ENCODE measurements around the gene ETV6. TPM values are rescaled to one million over a fixed set of nuclear protein-coding genes. Genes with fewer than 3 reads are reported as not detected.

Gene ETV6
- total and polyA plus RNA-seq, 9 donors = 7.0 to 11.1 (median 9.1) TPM

GRCh38 chr12:11639454-11639853 is 10.0 kb upstream of the ETV6 start:
- no CpG with 5 or more reads among the region's 5 CpGs for WGBS (ENCODE audit: insufficient coverage)
- Histone ChIP-seq H3K4me1 (ENCODE audit: control insufficient read depth, insufficient read depth, low read length) (peaks cover 2% of the 10 kb centered on the region), H3K9me3 (replicated peaks; ENCODE audit: control insufficient read depth, low read depth, low read length) (peaks cover 9% of the 10 kb centered on the region), H3K27ac (ENCODE audit: low read length) (no peak overlapping the region), H3K36me3 (ENCODE audit: control insufficient read depth, insufficient read depth, low read length) (no peaks in the 10 kb centered on the region), H3K27me3 (ENCODE audit: control insufficient read depth, insufficient read depth, low read length) (no peaks in the 10 kb centered on the region), H3K4me3 (ENCODE audit: low read length) (no peak overlapping the region)
- no peak for DNase-seq

- no peak for DNase-seq
- no peak overlapping the region for H3K27ac ChIP-seq (ENCODE audit: low read length)
- H3K4me1 ChIP-seq (ENCODE audit: control insufficient read depth, insufficient read depth, low read length) = peaks cover 2% of the 10 kb centered on the region
- H3K4me3 ChIP-seq (ENCODE audit: low read length) = no peak overlapping the region
- 83% methylated on average over 1 of the region's 2 CpGs for WGBS (ENCODE audit: insufficient coverage)
- no peaks in the 10 kb centered on the region for H3K36me3 ChIP-seq (ENCODE audit: control insufficient read depth, insufficient read depth, low read length)
- peaks cover 3% of the 10 kb centered on the region for H3K9me3 ChIP-seq (replicated peaks; ENCODE audit: control insufficient read depth, low read depth, low read length)
- no peaks in the 10 kb centered on the region for H3K27me3 ChIP-seq (ENCODE audit: control insufficient read depth, insufficient read depth, low read length)
These were observed 8.0 kb upstream of the ETV6 start for GRCh38 chr12:11641522-11641921.

GRCh38 chr12:11642785-11643184 is 6.7 kb upstream of the ETV6 start:
- Histone ChIP-seq H3K36me3 (ENCODE audit: control insufficient read depth, insufficient read depth, low read length) (no peaks in the 10 kb centered on the region), H3K4me1 (ENCODE audit: control insufficient read depth, insufficient read depth, low read length) (peaks cover 2% of the 10 kb centered on the region), H3K27me3 (ENCODE audit: control insufficient read depth, insufficient read depth, low read length) (no peaks in the 10 kb centered on the region), H3K27ac (ENCODE audit: low read length) (no peak overlapping the region), H3K4me3 (ENCODE audit: low read length) (no peak overlapping the region), H3K9me3 (replicated peaks; ENCODE audit: control insufficient read depth, low read depth, low read length) (no peaks in the 10 kb centered on the region)
- WGBS (ENCODE audit: insufficient coverage) = 80% methylated on average over 1 of the region's 1 CpG
- DNase-seq = no peak

GRCh38 chr12:11645391-11645790 is 4.1 kb upstream of the ETV6 start:
- H3K4me3 ChIP-seq (ENCODE audit: low read length) = no peak overlapping the region
- no CpG with 5 or more reads among the region's 1 CpG for WGBS (ENCODE audit: insufficient coverage)
- no peaks in the 10 kb centered on the region for H3K9me3 ChIP-seq (replicated peaks; ENCODE audit: control insufficient read depth, low read depth, low read length)
- no peak for DNase-seq
- no peaks in the 10 kb centered on the region for H3K36me3 ChIP-seq (ENCODE audit: control insufficient read depth, insufficient read depth, low read length)
- peaks cover 4% of the 10 kb centered on the region for H3K4me1 ChIP-seq (ENCODE audit: control insufficient read depth, insufficient read depth, low read length)
- no peak overlapping the region for H3K27ac ChIP-seq (ENCODE audit: low read length)
- no peaks in the 10 kb centered on the region for H3K27me3 ChIP-seq (ENCODE audit: control insufficient read depth, insufficient read depth, low read length)

GRCh38 chr12:11648514-11649412 is 711 bp upstream of the ETV6 start:
- Histone ChIP-seq H3K27me3 (ENCODE audit: control insufficient read depth, insufficient read depth, low read length) (no peaks in the 10 kb centered on the region), H3K27ac (ENCODE audit: low read length) (peak overlapping the region; percentile 100), H3K4me1 (ENCODE audit: control insufficient read depth, insufficient read depth, low read length) (peaks cover 21% of the 10 kb centered on the region), H3K36me3 (ENCODE audit: control insufficient read depth, insufficient read depth, low read length) (no peaks in the 10 kb centered on the region), H3K4me3 (ENCODE audit: low read length) (peak overlapping the region; percentile 77), H3K9me3 (replicated peaks; ENCODE audit: control insufficient read depth, low read depth, low read length) (no peaks in the 10 kb centered on the region)
- peak; percentile 96 for DNase-seq
- 0% methylated on average over 54 of the region's 58 CpGs for WGBS (ENCODE audit: insufficient coverage)

GRCh38 chr12:11650286-11651281 is 1.1 kb downstream of the ETV6 start:
- peak overlapping the region; percentile 77 for H3K4me3 ChIP-seq (ENCODE audit: low read length)
- H3K36me3 ChIP-seq (ENCODE audit: control insufficient read depth, insufficient read depth, low read length) = no peaks in the 10 kb centered on the region
- peaks cover 32% of the 10 kb centered on the region for H3K4me1 ChIP-seq (ENCODE audit: control insufficient read depth, insufficient read depth, low read length)
- peak overlapping the region; percentile 97 for H3K27ac ChIP-seq (ENCODE audit: low read length)
- peak; percentile 59 for DNase-seq
- H3K9me3 ChIP-seq (replicated peaks; ENCODE audit: control insufficient read depth, low read depth, low read length) = no peaks in the 10 kb centered on the region
- H3K27me3 ChIP-seq (ENCODE audit: control insufficient read depth, insufficient read depth, low read length) = no peaks in the 10 kb centered on the region
- 0% methylated on average over 7 of the region's 25 CpGs for WGBS (ENCODE audit: insufficient coverage)

GRCh38 chr12:11651381-11651780 is 1.9 kb downstream of the ETV6 start:
- H3K4me1 ChIP-seq (ENCODE audit: control insufficient read depth, insufficient read depth, low read length) = peaks cover 32% of the 10 kb centered on the region
- peak overlapping the region; percentile 77 for H3K4me3 ChIP-seq (ENCODE audit: low read length)
- no peaks in the 10 kb centered on the region for H3K36me3 ChIP-seq (ENCODE audit: control insufficient read depth, insufficient read depth, low read length)
- no peak for DNase-seq
- no CpG with 5 or more reads among the region's 4 CpGs for WGBS (ENCODE audit: insufficient coverage)
- no peaks in the 10 kb centered on the region for H3K27me3 ChIP-seq (ENCODE audit: control insufficient read depth, insufficient read depth, low read length)
- H3K27ac ChIP-seq (ENCODE audit: low read length) = peak overlapping the region; percentile 97
- H3K9me3 ChIP-seq (replicated peaks; ENCODE audit: control insufficient read depth, low read depth, low read length) = no peaks in the 10 kb centered on the region

- H3K27me3 ChIP-seq (ENCODE audit: control insufficient read depth, insufficient read depth, low read length) = no peaks in the 10 kb centered on the region
- no peaks in the 10 kb centered on the region for H3K36me3 ChIP-seq (ENCODE audit: control insufficient read depth, insufficient read depth, low read length)
- no peaks in the 10 kb centered on the region for H3K9me3 ChIP-seq (replicated peaks; ENCODE audit: control insufficient read depth, low read depth, low read length)
- peak overlapping the region; percentile 97 for H3K27ac ChIP-seq (ENCODE audit: low read length)
- WGBS (ENCODE audit: insufficient coverage) = no CpG with 5 or more reads among the region's 6 CpGs
- peaks cover 32% of the 10 kb centered on the region for H3K4me1 ChIP-seq (ENCODE audit: control insufficient read depth, insufficient read depth, low read length)
- DNase-seq = peak; percentile 61
- peak overlapping the region; percentile 77 for H3K4me3 ChIP-seq (ENCODE audit: low read length)
These were observed 2.3 kb downstream of the ETV6 start for GRCh38 chr12:11651785-11652184.

GRCh38 chr12:11652351-11653040 is 3.0 kb downstream of the ETV6 start:
- Histone ChIP-seq H3K9me3 (replicated peaks; ENCODE audit: control insufficient read depth, low read depth, low read length) (no peaks in the 10 kb centered on the region), H3K27ac (ENCODE audit: low read length) (peak overlapping the region; percentile 97), H3K4me1 (ENCODE audit: control insufficient read depth, insufficient read depth, low read length) (peaks cover 32% of the 10 kb centered on the region), H3K36me3 (ENCODE audit: control insufficient read depth, insufficient read depth, low read length) (no peaks in the 10 kb centered on the region), H3K27me3 (ENCODE audit: control insufficient read depth, insufficient read depth, low read length) (no peaks in the 10 kb centered on the region), H3K4me3 (ENCODE audit: low read length) (peak overlapping the region; percentile 77)
- WGBS (ENCODE audit: insufficient coverage) = 18% methylated on average over 2 of the region's 16 CpGs
- peak; percentile 66 for DNase-seq

All from muscle of leg (tissue), 11 donors.